Thyroid gland (tissue), 4 donors: ENCODE results near the gene LSM4.

Experiments
- CTCF ChIP-seq, 6 experiments: fragments of 200-600 bp in 3 of 6; fragments of 450-650 bp in 3 of 6; sonication (generic) in 3 of 6; IDR thresholded peaks; one replicate each; pipeline ENCODE4 v1.5.1; 2016 to 2019; ENCODE audit warnings: antibody characterized with exemption in 6 of 6, mild to moderate bottlenecking in 2 of 6, inconsistent platforms in 1 of 6, moderate library complexity in 1 of 6
- POLR2A ChIP-seq, 2 donors: fragments of 450-650 bp; IDR thresholded peaks; one replicate each; pipeline ENCODE4 v1.6.1; 2017; ENCODE audit warnings: antibody characterized with exemption in 2 of 2, mild to moderate bottlenecking in 2 of 2, moderate library complexity in 1 of 2

DNA sequence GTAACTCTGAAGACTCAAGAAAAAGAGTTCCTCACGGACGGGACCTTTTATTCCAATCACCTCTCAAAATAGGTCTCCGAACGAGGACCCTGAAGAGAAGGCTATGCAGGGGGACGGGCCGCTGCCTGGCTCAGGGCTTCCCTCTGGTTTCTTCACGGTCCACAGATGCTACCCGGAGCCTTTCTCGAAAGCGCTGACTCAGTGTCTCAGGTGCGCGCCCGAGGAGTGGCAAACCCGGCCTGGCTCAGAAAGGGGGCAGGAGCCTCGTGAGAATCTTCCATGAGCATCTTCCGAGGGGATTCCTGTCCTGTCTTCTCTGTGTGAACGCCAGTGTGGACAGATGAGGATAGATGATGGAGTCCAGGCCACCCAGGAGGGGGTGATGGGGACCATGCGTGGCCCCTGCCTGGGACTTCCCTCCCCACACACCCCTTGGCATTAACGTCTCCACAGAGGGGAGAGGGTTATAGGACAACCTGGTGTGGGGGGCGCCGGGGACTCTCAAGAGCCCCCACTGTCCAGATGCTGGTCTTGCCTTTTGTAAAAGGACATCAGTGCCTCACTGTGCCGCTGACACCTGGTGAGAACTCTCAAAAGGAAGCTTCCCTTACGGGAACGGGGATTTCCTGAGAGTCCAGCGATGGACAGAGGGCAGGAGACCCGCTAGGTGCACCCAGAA lies 16.5 kb downstream of the LSM4 start:
- TF ChIP-seq CTCF (IDR thresholded peaks at IDR 0.05): no peak
- TF ChIP-seq POLR2A (IDR thresholded peaks at IDR 0.05): no peak
